Kidney (tissue), 14 donors: ENCODE measurements around the gene FAP. TPM values are rescaled to one million over a fixed set of nuclear protein-coding genes. Genes with fewer than 3 reads are reported as not detected.

Source experiments
- DNase-seq, 5 donors: peaks; one replicate each; pipeline ENCODE4 v3.0.0-alpha.2; 2013 to 2020
- FAIRE-seq: peaks from 2 replicates; lab custom pipeline; 2012; peaks lifted over from hg19 to GRCh38; lab: Jason Lieb, UNC
- H3K27ac ChIP-seq, 2 donors: one replicate each; pipeline ENCODE4 v1.7.0; 2013; ENCODE audit warnings: low read depth in 2 of 2, low read length in 2 of 2, inconsistent platforms in 1 of 2
- H3K27me3 ChIP-seq: one replicate; pipeline ENCODE4 v1.7.1; 2013; ENCODE audit warnings: low read length, inconsistent platforms; ENCODE audit not compliant: control insufficient read depth, insufficient read depth
- H3K36me3 ChIP-seq, 3 donors: one replicate each; pipeline versions ENCODE4 v1.7.0 to v1.7.1; 2013; ENCODE audit warnings: low read length in 3 of 3, control low read depth in 1 of 3, inconsistent platforms in 1 of 3; ENCODE audit not compliant: insufficient read depth in 3 of 3, control insufficient read depth in 2 of 3
- H3K4me1 ChIP-seq, 3 donors: one replicate each; pipeline versions ENCODE4 v1.7.0 to v1.7.1; 2013; ENCODE audit warnings: low read length in 3 of 3, inconsistent platforms in 1 of 3, low read depth in 1 of 3; ENCODE audit not compliant: control insufficient read depth in 2 of 3, insufficient read depth in 2 of 3
- H3K4me3 ChIP-seq, 3 donors: one replicate each; pipeline versions ENCODE4 v1.7.0 to v1.8.1; 2013; ENCODE audit warnings: low read length in 3 of 3, control low read depth in 1 of 3, inconsistent platforms in 1 of 3
- H3K9ac ChIP-seq, 3 donors: one replicate each; pipeline versions ENCODE4 v1.7.0 to v1.7.1; 2013; ENCODE audit warnings: low read length in 3 of 3, control low read depth in 1 of 3, inconsistent platforms in 1 of 3
- H3K9me3 ChIP-seq, 3 donors: one replicate each; pipeline versions ENCODE4 v1.7.0 to v1.7.1; 2013; ENCODE audit warnings: low read length in 3 of 3, control low read depth in 1 of 3, inconsistent platforms in 1 of 3; ENCODE audit not compliant: control insufficient read depth in 2 of 3, insufficient read depth in 1 of 3
- CTCF ChIP-seq: IDR thresholded peaks from 3 replicates; pipeline ENCODE4 v1.5.1; 2012; ENCODE audit warnings: mild to moderate bottlenecking, moderate library complexity, borderline replicate concordance; ENCODE audit not compliant: insufficient read depth; ENCODE audit errors: extremely low read depth
- intact Hi-C: fragments of 100-400 bp; cut with DNase I; formaldehyde crosslinking; loops from one replicate; pipeline ENCODE4 v1.11.1; 2022
- polyA plus RNA-seq: library from polyadenylated mRNA; stranded (reverse); fragments of 350-450 nt; fragmentation: Illumina TruSeq; extraction: RNeasy Lipid Tissue Mini Kit (QIAGEN cat#74804); gene quantifications from one replicate; pipeline ENCODE4 v1.2.3, GENCODE V29; 2014; ENCODE audit warnings: low read depth, low replicate concordance; ENCODE audit not compliant: insufficient read depth
- total RNA-seq: library from RNA; stranded (reverse); fragmentation: NEBNext Ultra II Directional; extraction: Animal tissue kit (Norgen Biotek cat#: 25700); gene quantifications from one replicate; pipeline ENCODE4 v1.2.1, GENCODE V29; 2021
- donor health status: control.
- donor health status: control.
- donor health status: control.
- donor health status: control.
- donor health status: control.
- donor health status: DM: yes; HTN: yes; CAD: no.
- donor health status: Normal renal cell carcinoma (clear cell type).

FAP gene
- total and polyA plus RNA-seq, 2 donors from 2014 or later: 0.45 to 3.3 TPM

- Histone ChIP-seq H3K27me3 (no peaks in the 10 kb centered on the region), H3K9ac (no peak overlapping the region), H3K36me3 (peaks cover 0 to 9% (median 5%) of the 10 kb centered on the region in 3 donors), H3K9me3 (no peaks in the 10 kb centered on the region), H3K27ac (no peak overlapping the region), H3K4me3 (no peak overlapping the region), H3K4me1 (no peaks in the 10 kb centered on the region)
- intact Hi-C loops: no loop called here
- FAIRE-seq (no peak), DNase-seq (no peak)
- no peak for TF ChIP-seq CTCF
These were observed 37.4 kb upstream of the FAP start for GRCh38 chr2:162280654-162281053.

GRCh38 chr2:162277381-162277780 lies 34.1 kb upstream of the FAP start:
- Histone ChIP-seq H3K27ac (no peak overlapping the region), H3K4me1 (no peaks in the 10 kb centered on the region), H3K36me3 (peaks cover 0 to 9% (median 4%) of the 10 kb centered on the region in 3 donors), H3K9me3 (no peaks in the 10 kb centered on the region), H3K4me3 (no peak overlapping the region), H3K9ac (no peak overlapping the region), H3K27me3 (no peaks in the 10 kb centered on the region)
- FAIRE-seq (no peak), DNase-seq (no peak)
- TF ChIP-seq CTCF: no peak
- intact Hi-C loops: no loop called here

- H3K9ac ChIP-seq: no peak overlapping the region
- H3K9me3 ChIP-seq: no peaks in the 10 kb centered on the region
- no peak for DNase-seq
- no peak for FAIRE-seq
- peaks cover 0 to 21% (median 10%) of the 10 kb centered on the region in 3 donors for H3K36me3 ChIP-seq
- no peak overlapping the region for H3K27ac ChIP-seq
- intact Hi-C loops: no loop called here
- TF ChIP-seq CTCF: no peak
- no peak overlapping the region for H3K4me3 ChIP-seq
- no peaks in the 10 kb centered on the region for H3K27me3 ChIP-seq
- no peaks in the 10 kb centered on the region for H3K4me1 ChIP-seq
These were observed 24.8 kb upstream of the FAP start for GRCh38 chr2:162267996-162268395.

GRCh38 chr2:162267496-162267895 lies 24.3 kb upstream of the FAP start:
- FAIRE-seq (no peak), DNase-seq (no peak)
- H3K27ac ChIP-seq: no peak overlapping the region
- H3K9ac ChIP-seq: no peak overlapping the region
- no peaks in the 10 kb centered on the region for H3K27me3 ChIP-seq
- TF ChIP-seq CTCF: no peak
- intact Hi-C loops: no loop called here
- H3K36me3 ChIP-seq: peaks cover 0 to 21% (median 10%) of the 10 kb centered on the region in 3 donors
- no peak overlapping the region for H3K4me3 ChIP-seq
- H3K9me3 ChIP-seq: no peaks in the 10 kb centered on the region
- H3K4me1 ChIP-seq: no peaks in the 10 kb centered on the region
